HEK293T (cell line): ENCODE measurements around the gene NFX1.

Experiments used
- BHLHE40 ChIP-seq: fragments of 450-650 bp; IDR thresholded peaks from 2 replicates; pipeline ENCODE4 v1.6.1; 2016; ENCODE audit warnings: mild to moderate bottlenecking, moderate library complexity, borderline replicate concordance
- ELF4 ChIP-seq: fragments of 450-650 bp; IDR thresholded peaks from 2 replicates; pipeline ENCODE4 v1.6.1; 2017; ENCODE audit warnings: antibody characterized with exemption
- FOXA1 ChIP-seq: fragments of 450-650 bp; IDR thresholded peaks from 2 replicates; pipeline ENCODE4 v1.6.1; 2016; ENCODE audit warnings: mild to moderate bottlenecking
- FOXK2 ChIP-seq: fragments of 450-650 bp; IDR thresholded peaks from 2 replicates; pipeline ENCODE4 v1.6.1; 2016; ENCODE audit warnings: mild to moderate bottlenecking
- LEF1 ChIP-seq: fragments of 450-650 bp; IDR thresholded peaks from 2 replicates; pipeline ENCODE4 v1.6.1; 2017; ENCODE audit warnings: mild to moderate bottlenecking, borderline replicate concordance
- SP1 ChIP-seq: fragments of 450-650 bp; IDR thresholded peaks from 2 replicates; pipeline ENCODE4 v1.6.1; 2017
- SUZ12 ChIP-seq: fragments of 450-650 bp; IDR thresholded peaks from 2 replicates; pipeline ENCODE4 v1.6.1; 2016; ENCODE audit warnings: mild to moderate bottlenecking

DNA sequence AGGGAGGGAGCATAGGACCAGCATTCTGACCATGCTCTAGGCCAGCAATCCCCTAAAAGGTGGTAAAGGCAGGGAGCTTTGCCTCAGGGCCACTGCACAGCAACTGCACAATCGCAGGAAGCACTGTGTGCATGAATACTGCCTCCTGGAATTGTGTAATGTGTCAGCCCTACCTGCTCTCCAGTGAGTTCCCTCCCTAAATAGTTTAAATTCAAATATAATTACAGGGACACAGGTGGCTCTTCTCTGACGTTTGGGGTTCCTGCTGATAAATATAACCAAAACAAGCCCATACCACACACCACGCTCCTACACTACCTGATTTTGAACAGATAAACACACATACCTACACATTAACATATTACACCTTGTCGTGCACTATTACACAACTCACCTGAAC lies 34.8 kb upstream of the NFX1 start:
- no peak for TF ChIP-seq FOXK2
- no peak for TF ChIP-seq SUZ12
- no peak for TF ChIP-seq ELF4
- no peak for TF ChIP-seq FOXA1
- TF ChIP-seq BHLHE40: no peak
- no peak for TF ChIP-seq SP1
- TF ChIP-seq LEF1: no peak
